Activated CD4-positive, alpha-beta T cell treated with anti-CD3 and anti-CD28 coated beads for 36 hours (primary cell): ENCODE data around the gene TSPY9. TPM values are rescaled to one million over a fixed set of nuclear protein-coding genes. Genes with fewer than 3 reads are reported as not detected.
"Not testable (repeated sequence)": the region's sequence is repeated elsewhere in the genome, so short reads cannot be mapped to it uniquely, and the experiment has no call there.

ENCODE experiments used
- ATAC-seq: fragments of 200-7000 bp; cut with Tn5 transposase; one replicate; pipeline ENCODE4 v1.10.0; 2021; ENCODE audit warnings: mild to moderate bottlenecking, moderate library complexity
- CTCF ChIA-PET: fragments of 350-600 bp; sonication (Branson Sonifier 250); formaldehyde crosslinking; loops from one replicate; lab custom pipeline; 2021; ENCODE audit warnings: antibody characterized with exemption; lab: Charles Lee
- POLR2A ChIA-PET: fragments of 350-600 bp; sonication (Branson Sonifier 250); formaldehyde crosslinking; loops from one replicate; lab custom pipeline; 2021; ENCODE audit warnings: antibody characterized with exemption, inconsistent platforms; lab: Charles Lee
- DNase-seq: peaks from one replicate; pipeline ENCODE4 v3.0.0-alpha.2; 2020
- H3K27ac Mint-ChIP-seq: one replicate; pipeline ENCODE4 v1.8.0; 2021; ENCODE audit warnings: mixed read lengths
- H3K27me3 Mint-ChIP-seq: one replicate; pipeline ENCODE4 v1.8.0; 2021; ENCODE audit warnings: mixed read lengths
- H3K36me3 Mint-ChIP-seq: one replicate; pipeline ENCODE4 v1.8.0; 2021; ENCODE audit warnings: low read depth, mixed read lengths
- H3K4me1 Mint-ChIP-seq: one replicate; pipeline ENCODE4 v1.8.0; 2021; ENCODE audit warnings: mixed read lengths
- H3K4me3 Mint-ChIP-seq: one replicate; pipeline ENCODE4 v1.8.0; 2021; ENCODE audit warnings: mild to moderate bottlenecking, moderate library complexity, mixed read lengths
- H3K9me3 Mint-ChIP-seq: one replicate; pipeline ENCODE4 v1.8.0; 2021; ENCODE audit warnings: low read depth, mixed read lengths
- intact Hi-C, 2 experiments: fragments of 100-400 bp; cut with DNase I in 1 of 2; cut with micrococcal nuclease in 1 of 2; formaldehyde crosslinking; loops; one replicate each; pipeline versions ENCODE4 v1.14.2 to v1.15.1; 2022 to 2024; cut with DNase I, micrococcal nuclease
- total RNA-seq, 2 experiments: library from RNA; stranded (reverse); gene quantifications; one replicate each; pipeline ENCODE4 v1.2.3, GENCODE V29; 2021

Gene TSPY9, protein sequence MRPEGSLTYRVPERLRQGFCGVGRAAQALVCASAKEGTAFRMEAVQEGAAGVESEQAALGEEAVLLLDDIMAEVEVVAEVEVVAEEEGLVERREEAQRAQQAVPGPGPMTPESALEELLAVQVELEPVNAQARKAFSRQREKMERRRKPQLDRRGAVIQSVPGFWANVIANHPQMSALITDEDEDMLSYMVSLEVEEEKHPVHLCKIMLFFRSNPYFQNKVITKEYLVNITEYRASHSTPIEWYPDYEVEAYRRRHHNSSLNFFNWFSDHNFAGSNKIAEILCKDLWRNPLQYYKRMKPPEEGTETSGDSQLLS
- total RNA-seq = not detected

DNA sequence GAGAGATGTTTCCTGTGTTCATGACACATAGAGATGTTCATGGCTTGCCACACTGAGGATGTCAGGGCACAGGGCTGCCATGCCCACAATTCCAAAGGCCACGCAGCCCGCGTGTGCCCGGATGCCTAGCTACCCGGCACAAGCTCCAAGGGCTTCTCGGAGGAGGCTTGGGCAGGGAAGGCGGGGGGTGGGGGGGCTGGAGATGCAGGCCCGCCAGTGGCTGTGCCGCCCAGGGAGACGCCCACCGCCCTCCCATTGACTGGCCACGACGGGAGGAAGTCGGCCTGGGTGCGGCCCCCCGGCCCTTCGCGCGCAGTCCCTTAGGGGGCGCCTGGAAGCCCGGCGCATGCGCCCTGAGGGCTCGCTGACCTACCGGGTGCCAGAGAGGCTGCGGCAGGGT lies at the start of gene TSPY9:
Gene TSPY9 (plus strand): TSS at position 301 of the 400 bp plus-strand sequence. CDS start 46 bp downstream, at position 347.
- H3K36me3 Mint-ChIP-seq, H3K4me3 Mint-ChIP-seq, H3K27me3 Mint-ChIP-seq, intact Hi-C loops, DNase-seq, H3K9me3 Mint-ChIP-seq, POLR2A ChIA-PET, ATAC-seq, H3K27ac Mint-ChIP-seq, H3K4me1 Mint-ChIP-seq, CTCF ChIA-PET: not testable (repeated sequence)

DNA sequence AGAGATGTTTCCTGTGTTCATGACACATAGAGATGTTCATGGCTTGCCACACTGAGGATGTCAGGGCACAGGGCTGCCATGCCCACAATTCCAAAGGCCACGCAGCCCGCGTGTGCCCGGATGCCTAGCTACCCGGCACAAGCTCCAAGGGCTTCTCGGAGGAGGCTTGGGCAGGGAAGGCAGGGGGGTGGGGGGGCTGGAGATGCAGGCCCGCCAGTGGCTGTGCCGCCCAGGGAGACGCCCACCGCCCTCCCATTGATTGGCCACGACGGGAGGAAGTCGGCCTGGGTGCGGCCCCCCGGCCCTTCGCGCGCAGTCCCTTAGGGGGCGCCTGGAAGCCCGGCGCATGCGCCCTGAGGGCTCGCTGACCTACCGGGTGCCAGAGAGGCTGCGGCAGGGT lies 20.4 kb upstream of the TSPY9 start, which contains the start of gene TSPY1:
Gene TSPY1 (plus strand): TSS at position 301 of the 400 bp plus-strand sequence. CDS start 46 bp downstream, at position 347.
- H3K9me3 Mint-ChIP-seq, H3K36me3 Mint-ChIP-seq, ATAC-seq, H3K27me3 Mint-ChIP-seq, H3K4me1 Mint-ChIP-seq, CTCF ChIA-PET, DNase-seq, H3K4me3 Mint-ChIP-seq, POLR2A ChIA-PET, H3K27ac Mint-ChIP-seq, intact Hi-C loops: not testable (repeated sequence)

DNA sequence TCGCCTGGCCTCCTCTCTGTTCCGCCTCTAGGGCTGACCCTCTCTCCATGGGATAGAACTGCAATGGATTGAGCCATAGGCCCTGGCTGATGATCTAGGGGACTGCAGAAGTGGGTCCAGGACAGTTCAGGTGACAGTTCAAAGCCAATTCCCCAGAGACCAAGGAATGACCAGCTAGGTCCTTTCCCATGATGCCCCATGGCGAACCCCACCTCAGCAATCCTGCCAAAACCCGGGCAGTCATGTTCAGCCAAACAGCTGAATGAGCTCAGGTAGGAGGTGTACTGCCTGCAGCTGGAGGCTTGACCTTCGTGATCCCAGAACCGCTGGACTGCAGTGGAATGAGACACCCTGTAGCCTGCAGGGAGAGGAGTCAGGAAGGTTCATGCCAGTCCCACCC lies 17.3 kb downstream of the TSPY9 start:
- H3K27ac Mint-ChIP-seq, intact Hi-C loops: not testable (repeated sequence)

DNA sequence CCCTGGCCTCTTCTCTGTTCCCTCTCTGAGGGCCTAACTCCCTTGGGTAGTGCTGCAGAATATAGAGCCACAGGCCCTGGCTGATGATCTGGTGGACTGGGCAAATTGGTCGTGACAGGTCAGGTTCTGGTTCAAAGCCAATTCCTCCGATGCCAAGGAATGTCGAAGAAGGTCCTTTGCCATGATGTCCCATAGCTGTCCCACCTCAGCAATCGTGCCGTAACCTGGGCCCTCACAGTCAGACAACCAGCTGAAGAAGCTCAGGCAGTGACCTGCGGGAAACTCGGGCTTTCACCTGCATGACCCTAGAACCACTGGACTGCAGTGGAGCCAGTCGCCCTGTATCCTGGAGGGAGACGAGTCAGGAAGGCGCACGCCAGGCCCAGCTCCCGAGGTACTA lies 29.2 kb downstream of the TSPY9 start:
- intact Hi-C loops, POLR2A ChIA-PET, ATAC-seq: not testable (repeated sequence)

More for the DNA sequence above, 17.3 kb downstream of the TSPY9 start:
- H3K4me3 Mint-ChIP-seq, H3K36me3 Mint-ChIP-seq, H3K27me3 Mint-ChIP-seq, POLR2A ChIA-PET, ATAC-seq, H3K4me1 Mint-ChIP-seq, H3K9me3 Mint-ChIP-seq, DNase-seq, CTCF ChIA-PET: not testable (repeated sequence)

DNA sequence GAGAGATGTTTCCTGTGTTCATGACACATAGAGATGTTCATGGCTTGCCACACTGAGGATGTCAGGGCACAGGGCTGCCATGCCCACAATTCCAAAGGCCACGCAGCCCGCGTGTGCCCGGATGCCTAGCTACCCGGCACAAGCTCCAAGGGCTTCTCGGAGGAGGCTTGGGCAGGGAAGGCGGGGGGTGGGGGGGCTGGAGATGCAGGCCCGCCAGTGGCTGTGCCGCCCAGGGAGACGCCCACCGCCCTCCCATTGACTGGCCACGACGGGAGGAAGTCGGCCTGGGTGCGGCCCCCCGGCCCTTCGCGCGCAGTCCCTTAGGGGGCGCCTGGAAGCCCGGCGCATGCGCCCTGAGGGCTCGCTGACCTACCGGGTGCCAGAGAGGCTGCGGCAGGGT lies 40.5 kb downstream of the TSPY9 start, which contains the start of gene TSPY10:
Gene TSPY10 (plus strand): TSS at position 301 of the 400 bp plus-strand sequence. CDS start 46 bp downstream, at position 347.
- ATAC-seq, intact Hi-C loops, H3K4me3 Mint-ChIP-seq, H3K36me3 Mint-ChIP-seq, H3K4me1 Mint-ChIP-seq, POLR2A ChIA-PET, H3K27me3 Mint-ChIP-seq, DNase-seq, H3K9me3 Mint-ChIP-seq, CTCF ChIA-PET, H3K27ac Mint-ChIP-seq: not testable (repeated sequence)

More for the DNA sequence above, 29.2 kb downstream of the TSPY9 start:
- H3K27ac Mint-ChIP-seq, H3K9me3 Mint-ChIP-seq, DNase-seq, CTCF ChIA-PET, H3K36me3 Mint-ChIP-seq, H3K27me3 Mint-ChIP-seq, H3K4me3 Mint-ChIP-seq, H3K4me1 Mint-ChIP-seq: not testable (repeated sequence)

Other genes with a start within 250 kb of the TSPY9 start
- gene TSPY4, start 149.8 kb upstream of the TSPY9 start, total RNA-seq = not detected
- gene TSPY8, start 129.5 kb upstream of the TSPY9 start, total RNA-seq = not detected
- not detected for gene TSPY3, start 88.8 kb upstream of the TSPY9 start, total RNA-seq
- gene TSPY1, start 20.3 kb upstream of the TSPY9 start, total RNA-seq = not detected
- not detected for gene TSPY10, start 40.6 kb downstream of the TSPY9 start, total RNA-seq